Neuronal stem cell (in vitro differentiated cells): Measurements from ENCODE around the gene DSCAM.

Source experiments
- DNase-seq: peaks from one replicate; pipeline ENCODE4 v3.0.0-alpha.2; 2013; ENCODE audit warnings: low spot score
- H2AFZ ChIP-seq: one replicate; pipeline ENCODE4 v1.6.1; 2013; ENCODE audit warnings: mild to moderate bottlenecking, low read length, inconsistent platforms
- H2AK5ac ChIP-seq: 2 replicates; pipeline ENCODE4 v1.6.1; 2013; ENCODE audit warnings: low read depth, mild to moderate bottlenecking, inconsistent platforms, low read length, moderate library complexity, mixed read lengths
- H2BK120ac ChIP-seq: 2 replicates; pipeline ENCODE4 v1.6.1; 2013; ENCODE audit warnings: low read depth, mild to moderate bottlenecking, inconsistent platforms, low read length, moderate library complexity, mixed read lengths
- H2BK12ac ChIP-seq: one replicate; pipeline ENCODE4 v1.6.1; 2013; ENCODE audit warnings: low read length, inconsistent platforms
- H2BK15ac ChIP-seq: 2 replicates; pipeline ENCODE4 v1.6.1; 2013; ENCODE audit warnings: mild to moderate bottlenecking, low read length, inconsistent platforms, mixed read lengths
- H2BK5ac ChIP-seq: one replicate; pipeline ENCODE4 v1.6.1; 2013; ENCODE audit warnings: inconsistent platforms, mild to moderate bottlenecking, low read length, moderate library complexity
- H3K14ac ChIP-seq: one replicate; pipeline ENCODE4 v1.6.1; 2013; ENCODE audit warnings: low read length, inconsistent platforms
- H3K18ac ChIP-seq: 2 replicates; pipeline ENCODE4 v1.6.1; 2013; ENCODE audit warnings: low read length, inconsistent platforms
- H3K23ac ChIP-seq: 2 replicates; pipeline ENCODE4 v1.6.1; 2013; ENCODE audit warnings: low read depth, mild to moderate bottlenecking, mixed read lengths, low read length, inconsistent platforms; ENCODE audit not compliant: poor library complexity
- H3K27ac ChIP-seq: replicated peaks from 3 replicates; pipeline ENCODE4 v1.5.1; 2013; ENCODE audit warnings: low read length, inconsistent platforms
- H3K27me3 ChIP-seq, 3 experiments: 2 replicates each; pipeline ENCODE4 v1.6.1; 2013; ENCODE audit warnings: low read length in 3 of 3, mild to moderate bottlenecking in 2 of 3, inconsistent platforms in 1 of 3, low read depth in 1 of 3, mixed read lengths in 1 of 3, moderate library complexity in 1 of 3; ENCODE audit not compliant: control insufficient read depth in 3 of 3, insufficient read depth in 3 of 3
- H3K36me3 ChIP-seq, 2 donors: replicated peaks in 1 of 2; 2 replicates each; pipeline ENCODE4 v1.6.1; 2013; ENCODE audit warnings: low read length in 2 of 2; ENCODE audit not compliant: control insufficient read depth in 2 of 2, insufficient read depth in 2 of 2
- H3K4ac ChIP-seq: 2 replicates; pipeline ENCODE4 v1.6.1; 2013; ENCODE audit warnings: inconsistent platforms, mild to moderate bottlenecking, low read length, moderate library complexity
- H3K4me1 ChIP-seq, 2 donors: 1 replicate in 1 of 2; 2 replicates in 1 of 2; pipeline ENCODE4 v1.6.1; 2013; ENCODE audit warnings: low read length in 2 of 2, low read depth in 1 of 2; ENCODE audit not compliant: control insufficient read depth in 2 of 2, insufficient read depth in 1 of 2
- H3K4me2 ChIP-seq: one replicate; pipeline ENCODE4 v1.6.1; 2013; ENCODE audit warnings: mild to moderate bottlenecking, low read length, inconsistent platforms; ENCODE audit not compliant: insufficient read depth, poor library complexity, severe bottlenecking
- H3K4me3 ChIP-seq, 2 donors: 2 replicates each; pipeline ENCODE4 v1.5.1; 2013; ENCODE audit warnings: low read length in 2 of 2, mild to moderate bottlenecking in 2 of 2, inconsistent platforms in 1 of 2, moderate library complexity in 1 of 2
- H3K79me1 ChIP-seq: one replicate; pipeline ENCODE4 v1.6.1; 2013; ENCODE audit warnings: low read depth, mild to moderate bottlenecking, inconsistent platforms, low read length, moderate library complexity
- H3K9ac ChIP-seq: one replicate; pipeline ENCODE4 v1.6.1; 2013; ENCODE audit warnings: mild to moderate bottlenecking, low read depth, low read length, inconsistent platforms; ENCODE audit not compliant: poor library complexity
- H3K9me3 ChIP-seq, 2 donors: replicated peaks in 1 of 2; 2 replicates each; pipeline versions ENCODE3 to v1.6.1; 2013; ENCODE audit warnings: low read length in 2 of 2, mild to moderate bottlenecking in 2 of 2, inconsistent platforms in 1 of 2, low read depth in 1 of 2, mixed read lengths in 1 of 2, moderate library complexity in 1 of 2; ENCODE audit not compliant: control insufficient read depth in 2 of 2, insufficient read depth in 1 of 2
- H4K8ac ChIP-seq: one replicate; pipeline ENCODE4 v1.6.1; 2013; ENCODE audit warnings: low read depth, mild to moderate bottlenecking, inconsistent platforms, low read length, moderate library complexity
- H4K91ac ChIP-seq: one replicate; pipeline ENCODE4 v1.6.1; 2013; ENCODE audit warnings: low read length, low read depth, mild to moderate bottlenecking, inconsistent platforms; ENCODE audit not compliant: poor library complexity
- WGBS, 2 donors: extraction: QIAGEN DNeasy Blood & Tissue Kit; methylation state at CpG; one replicate each; pipeline ENCODE4 v1.1.7; 2013; ENCODE audit warnings: missing lambda C conversion rate in 2 of 2, mixed read lengths in 1 of 2; ENCODE audit not compliant: insufficient read length in 2 of 2, insufficient replicate concordance in 1 of 2; ENCODE audit errors: extremely low coverage in 2 of 2; 5-methylcytosine and 5-hydroxymethylcytosine counted together

DSCAM gene

DNA sequence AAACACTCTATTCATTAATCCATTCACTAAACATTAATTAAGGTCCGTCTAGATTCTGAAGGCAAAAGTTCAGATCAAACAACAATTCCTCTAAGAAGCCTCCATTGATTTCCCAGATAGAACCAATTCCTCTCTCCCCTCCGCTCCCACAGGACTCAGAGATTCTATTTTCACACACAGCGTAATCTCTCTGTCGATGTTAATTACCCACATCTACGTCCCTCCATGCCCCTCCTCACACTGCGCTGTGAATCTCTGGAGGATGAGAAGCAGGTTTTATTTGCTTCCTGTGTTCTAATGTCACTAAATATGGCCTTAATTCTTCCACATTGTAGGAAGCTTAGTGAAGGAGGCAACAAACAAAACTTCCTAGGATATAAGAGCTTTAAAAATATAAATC, 306.7 kb downstream of the DSCAM start:
- Histone ChIP-seq H3K9ac (no peak overlapping the region), H2BK15ac (no peak overlapping the region), H4K8ac (no peak overlapping the region), H3K4me2 (no peak overlapping the region), H3K14ac (no peak overlapping the region), H3K27ac (no peak overlapping the region), H3K4ac (no peak overlapping the region), H3K79me1 (no peaks in the 10 kb centered on the region), H3K4me1 (peaks cover 0 to 2% of the 10 kb centered on the region in 2 donors), H2AK5ac (no peak overlapping the region), H3K18ac (no peak overlapping the region), H4K91ac (no peak overlapping the region), H2BK12ac (no peak overlapping the region), H3K4me3 (no peak overlapping the region), H3K27me3 (no peaks in the 10 kb centered on the region), H2BK120ac (no peak overlapping the region), H3K36me3 (peaks cover 0 to 2% of the 10 kb centered on the region in 2 donors), H2AFZ (no peak overlapping the region), H2BK5ac (no peak overlapping the region), H3K23ac (no peak overlapping the region), H3K9me3 (peaks cover 0 to 5% of the 10 kb centered on the region in 2 donors)
- no peak for DNase-seq
- WGBS, 2 donors = no CpG with 5 or more reads among the region's 6 CpGs

DNA sequence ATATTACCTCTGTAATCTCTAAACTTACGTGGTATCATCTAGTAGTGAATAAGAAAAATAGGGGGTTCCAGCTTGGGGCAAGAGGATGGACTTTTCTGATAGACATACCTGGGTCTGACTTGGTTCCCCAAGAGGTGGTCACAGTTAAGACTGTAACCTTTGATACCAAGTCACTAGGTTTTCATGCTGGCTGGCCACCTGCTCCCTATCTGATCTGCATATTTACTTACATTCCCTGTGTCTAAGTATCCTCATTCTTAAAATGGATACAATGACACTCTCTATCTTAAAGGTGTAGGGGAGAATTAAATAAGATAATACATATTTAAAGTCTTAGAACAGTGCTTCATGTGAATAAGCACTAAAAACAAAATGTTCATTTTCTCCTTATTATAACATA, 312.1 kb downstream of the DSCAM start:
- H2AFZ ChIP-seq = no peak overlapping the region
- no peaks in the 10 kb centered on the region for H3K27me3 ChIP-seq
- H3K14ac ChIP-seq = no peak overlapping the region

DNA sequence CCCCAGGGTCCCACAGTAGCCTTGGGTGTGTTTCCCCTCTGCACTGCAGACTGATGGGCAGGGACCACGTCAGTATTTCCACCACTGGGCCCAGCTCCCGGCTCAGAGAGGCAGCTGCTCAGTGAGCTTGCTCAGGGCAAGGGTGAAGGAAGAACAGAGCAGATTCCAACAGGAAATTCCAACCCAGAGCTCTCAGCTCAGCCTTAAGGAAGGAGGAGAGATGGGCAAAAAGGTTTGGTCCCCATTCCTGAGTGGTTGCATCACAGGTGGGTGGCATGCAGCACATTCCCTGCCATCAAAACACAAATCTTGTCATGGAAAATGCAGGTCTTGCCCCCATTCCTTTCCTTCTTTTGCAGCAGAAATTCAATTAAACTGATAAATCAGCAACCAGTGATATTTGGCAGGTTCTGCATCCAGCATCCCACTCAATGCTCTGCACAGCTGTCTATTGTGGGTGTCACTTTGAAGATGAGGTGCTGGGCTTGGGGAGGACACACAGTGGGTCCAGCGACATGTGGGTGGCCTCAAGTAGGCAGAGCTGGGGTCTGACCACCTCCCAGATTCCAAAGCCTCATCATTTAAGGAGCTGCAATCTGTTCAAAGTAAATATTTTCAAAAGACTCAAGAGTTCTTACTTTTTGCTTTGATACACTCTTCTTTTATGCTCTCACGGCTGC, 315.4 kb downstream of the DSCAM start:
- Histone ChIP-seq H3K27ac (no peak overlapping the region), H4K8ac (no peak overlapping the region), H2BK120ac (no peak overlapping the region), H3K23ac (no peak overlapping the region), H2BK12ac (no peak overlapping the region), H2BK15ac (no peak overlapping the region), H2AFZ (no peak overlapping the region), H3K4me1 (no peaks in the 10 kb centered on the region), H3K4me3 (no peak overlapping the region), H3K4me2 (no peak overlapping the region), H3K4ac (no peak overlapping the region), H2AK5ac (no peak overlapping the region), H4K91ac (no peak overlapping the region), H3K36me3 (no peaks in the 10 kb centered on the region), H3K18ac (peak overlapping the region; percentile 28), H3K9me3 (peaks cover 0 to 5% of the 10 kb centered on the region in 2 donors), H3K79me1 (no peaks in the 10 kb centered on the region), H3K9ac (no peak overlapping the region), H3K14ac (peak overlapping the region; percentile 32), H2BK5ac (no peak overlapping the region), H3K27me3 (no peaks in the 10 kb centered on the region)
- WGBS, 2 donors = no CpG with 5 or more reads among the region's 4 CpGs
- DNase-seq = no peak

More for the DNA sequence above, 312.1 kb downstream of the DSCAM start:
- no peaks in the 10 kb centered on the region for H3K9me3 ChIP-seq
- no peak for DNase-seq
- no peak overlapping the region for H3K4ac ChIP-seq
- H3K4me1 ChIP-seq = no peaks in the 10 kb centered on the region
- H3K18ac ChIP-seq = no peak overlapping the region
- H3K79me1 ChIP-seq = no peaks in the 10 kb centered on the region
- no peak overlapping the region for H3K4me2 ChIP-seq
- H3K23ac ChIP-seq = no peak overlapping the region
- WGBS, 2 donors = no CpG with 5 or more reads among the region's 1 CpG
- no peak overlapping the region for H2AK5ac ChIP-seq
- no peak overlapping the region for H2BK12ac ChIP-seq
- no peak overlapping the region for H2BK15ac ChIP-seq
- no peak overlapping the region for H3K9ac ChIP-seq
- H2BK120ac ChIP-seq = no peak overlapping the region
- H2BK5ac ChIP-seq = no peak overlapping the region
- no peaks in the 10 kb centered on the region for H3K36me3 ChIP-seq
- H3K4me3 ChIP-seq = no peak overlapping the region
- H4K91ac ChIP-seq = no peak overlapping the region
- H4K8ac ChIP-seq = no peak overlapping the region
- H3K27ac ChIP-seq = no peak overlapping the region

DNA sequence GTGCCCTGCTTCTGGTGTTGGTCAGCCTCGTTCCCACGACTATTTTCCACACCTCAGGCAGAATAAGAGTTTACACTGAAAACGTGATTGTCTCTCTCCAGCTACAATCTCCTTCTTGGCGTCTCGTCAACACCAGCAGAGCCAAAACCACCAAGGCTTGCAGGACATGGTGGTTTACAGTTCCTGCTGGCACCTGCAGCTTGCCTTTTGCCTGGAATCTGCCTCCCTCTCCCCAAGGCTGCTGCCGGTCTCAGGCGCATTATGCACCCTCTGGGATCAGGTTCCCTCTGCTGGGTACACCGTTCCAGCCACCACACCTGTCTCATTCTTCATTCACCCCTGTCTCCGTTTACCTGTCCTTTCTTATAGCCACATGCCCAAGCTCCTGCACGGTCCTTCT, 315.9 kb downstream of the DSCAM start:
- no peak overlapping the region for H3K23ac ChIP-seq
- no peak for DNase-seq
- H2BK120ac ChIP-seq = no peak overlapping the region
- H3K4me2 ChIP-seq = no peak overlapping the region
- H3K9ac ChIP-seq = no peak overlapping the region
- no peak overlapping the region for H2BK15ac ChIP-seq
- no peak overlapping the region for H2BK5ac ChIP-seq
- peak overlapping the region; percentile 28 for H3K18ac ChIP-seq
- H4K91ac ChIP-seq = no peak overlapping the region
- no peak overlapping the region for H3K27ac ChIP-seq
- no peak overlapping the region for H4K8ac ChIP-seq
- H3K36me3 ChIP-seq = no peaks in the 10 kb centered on the region
- no peaks in the 10 kb centered on the region for H3K4me1 ChIP-seq
- no peak overlapping the region for H3K4ac ChIP-seq
- no peak overlapping the region for H3K4me3 ChIP-seq
- H3K14ac ChIP-seq = peak overlapping the region; percentile 32
- H3K79me1 ChIP-seq = no peaks in the 10 kb centered on the region
- no CpG with 5 or more reads among the region's 10 CpGs for WGBS, 2 donors
- H3K27me3 ChIP-seq = no peaks in the 10 kb centered on the region
- no peak overlapping the region for H2BK12ac ChIP-seq
- peaks cover 0 to 5% of the 10 kb centered on the region in 2 donors for H3K9me3 ChIP-seq
- no peak overlapping the region for H2AFZ ChIP-seq
- no peak overlapping the region for H2AK5ac ChIP-seq
